ENCODE data around the gene EPHB6.

The EPHB6 gene

GRCh38 chr7:142874837-142875236, 20.0 kb downstream of the EPHB6 start:
- Histone ChIP-seq H3K27ac (replicated peaks) (no peak overlapping the region), H3K4me3 (replicated peaks; ENCODE audit: insufficient read depth, low read length) (no peak overlapping the region), H3K27me3 (ENCODE audit: insufficient read depth, poor library complexity, severe bottlenecking) (no peaks in the 10 kb centered on the region)
- no peak for DNase-seq (ENCODE audit: low read depth in 1 of 2, low spot score in 1 of 2)
- TF ChIP-seq GABPA (IDR thresholded peaks at IDR 0.05; ENCODE audit: low read depth) (no peak), SPI1 (IDR thresholded peaks at IDR 0.05; ENCODE audit: borderline replicate concordance, low read depth) (no peak), CTCF (IDR thresholded peaks at IDR 0.05; ENCODE audit: insufficient read depth, low read length) (no peak), POLR2AphosphoS5 (IDR thresholded peaks at IDR 0.05; ENCODE audit: low read depth) (no peak)

GRCh38 chr7:142875456-142875855, 20.6 kb downstream of the EPHB6 start:
- peaks cover 1% of the 10 kb centered on the region for H3K27me3 ChIP-seq (ENCODE audit: insufficient read depth, poor library complexity, severe bottlenecking)
- H3K4me3 ChIP-seq (replicated peaks; ENCODE audit: insufficient read depth, low read length) = no peak overlapping the region
- TF ChIP-seq GABPA (IDR thresholded peaks at IDR 0.05; ENCODE audit: low read depth) (no peak), CTCF (IDR thresholded peaks at IDR 0.05; ENCODE audit: insufficient read depth, low read length) (no peak), POLR2AphosphoS5 (IDR thresholded peaks at IDR 0.05; ENCODE audit: low read depth) (no peak), REST (IDR thresholded peaks at IDR 0.05; ENCODE audit: insufficient replicate concordance, low read depth) (no peak), SPI1 (IDR thresholded peaks at IDR 0.05; ENCODE audit: borderline replicate concordance, low read depth) (no peak)
- no peak overlapping the region for H3K27ac ChIP-seq (replicated peaks)
- DNase-seq (ENCODE audit: low read depth in 1 of 2, low spot score in 1 of 2) = no peak

GRCh38 chr7:142876236-142876960, 21.5 kb downstream of the EPHB6 start:
- H3K27ac ChIP-seq (replicated peaks) = no peak overlapping the region
- peaks cover 3% of the 10 kb centered on the region for H3K27me3 ChIP-seq (ENCODE audit: insufficient read depth, poor library complexity, severe bottlenecking)
- TF ChIP-seq POLR2AphosphoS5 (IDR thresholded peaks at IDR 0.05; ENCODE audit: low read depth) = no peak
- no peak for TF ChIP-seq CTCF (IDR thresholded peaks at IDR 0.05; ENCODE audit: insufficient read depth, low read length)
- TF ChIP-seq GABPA (IDR thresholded peaks at IDR 0.05; ENCODE audit: low read depth) = no peak
- TF ChIP-seq REST (IDR thresholded peaks at IDR 0.05; ENCODE audit: insufficient replicate concordance, low read depth) = no peak
- TF ChIP-seq SPI1 (IDR thresholded peaks at IDR 0.05; ENCODE audit: borderline replicate concordance, low read depth) = no peak
- H3K4me3 ChIP-seq (replicated peaks; ENCODE audit: insufficient read depth, low read length) = no peak overlapping the region
- no peak for DNase-seq (ENCODE audit: low read depth in 1 of 2, low spot score in 1 of 2)
